Kidney capillary endothelial cell (primary cell): ENCODE measurements around the gene MSH5.

Experiments
- DNase-seq: peaks from one replicate; pipeline ENCODE4 v3.0.0-alpha.2; 2018; ENCODE audit warnings: low spot score

The MSH5 gene

GRCh38 chr6:31713465-31713864 is 26.3 kb upstream of the MSH5 start:
- DNase-seq = no peak

- no peak for DNase-seq
Measured at GRCh38 chr6:31713991-31714684, 25.7 kb upstream of the MSH5 start.

- no peak for DNase-seq
Measured at GRCh38 chr6:31715022-31715958, 24.5 kb upstream of the MSH5 start, which contains the start of gene LY6G6D. LY6G6D (plus strand) TSS chr6:31715348; CDS start chr6:31715356, 8 bp downstream.

GRCh38 chr6:31717499-31718222 is 22.1 kb upstream of the MSH5 start:
- DNase-seq = no peak

- DNase-seq = no peak
Measured at GRCh38 chr6:31718265-31718664, 21.5 kb upstream of the MSH5 start.

- no peak for DNase-seq
Measured at GRCh38 chr6:31719001-31719400, 20.8 kb upstream of the MSH5 start.

GRCh38 chr6:31720196-31720770 is 19.5 kb upstream of the MSH5 start:
- no peak for DNase-seq

GRCh38 chr6:31721351-31722020 is 18.3 kb upstream of the MSH5 start, which contains the start of gene LY6G6C:
LY6G6C (minus strand) TSS chr6:31721746; CDS start chr6:31721679, 67 bp downstream.
- DNase-seq = no peak

- DNase-seq = no peak
Measured at GRCh38 chr6:31722173-31722572, 17.6 kb upstream of the MSH5 start.

- DNase-seq = no peak
Measured at GRCh38 chr6:31723245-31723979, 16.4 kb upstream of the MSH5 start, which contains the start of gene MPIG6B. MPIG6B (plus strand) TSS chr6:31723373; CDS start chr6:31723384, 11 bp downstream.

GRCh38 chr6:31723980-31724691 is 15.7 kb upstream of the MSH5 start:
- DNase-seq = no peak

GRCh38 chr6:31725502-31726350 is 14.1 kb upstream of the MSH5 start:
- peak; percentile 63 for DNase-seq

GRCh38 chr6:31727034-31727716 is 12.6 kb upstream of the MSH5 start:
- DNase-seq = no peak

- no peak for DNase-seq
Measured at GRCh38 chr6:31727717-31728671, 11.8 kb upstream of the MSH5 start.

- no peak for DNase-seq
Measured at GRCh38 chr6:31728767-31729514, 10.9 kb upstream of the MSH5 start, which contains the start of gene DDAH2. DDAH2 (minus strand) TSS chr6:31729299; CDS start chr6:31729161, 138 bp downstream.

GRCh38 chr6:31729515-31729978 is 10.3 kb upstream of the MSH5 start:
- DNase-seq = peak; percentile 72
